Tongue (tissue), 2 donors: ENCODE results near the gene ATP5F1D. TPM values are rescaled to one million over a fixed set of nuclear protein-coding genes. Genes with fewer than 3 reads are reported as not detected.
A peak's percentile ranks its signal among the peaks of the same experiment; 100 is the strongest.

Source experiments
- DNase-seq: peaks from one replicate; pipeline ENCODE4 v3.0.0-alpha.2; 2015
- total RNA-seq: library from RNA; depleted of rRNA; stranded (reverse); fragments of >200 nt; gene quantifications from one replicate; pipeline ENCODE4 v1.2.3, GENCODE V29; 2014

ATP5F1D gene
- total RNA-seq, 1 donor from 2014 or later: 67.2 TPM

DNA sequence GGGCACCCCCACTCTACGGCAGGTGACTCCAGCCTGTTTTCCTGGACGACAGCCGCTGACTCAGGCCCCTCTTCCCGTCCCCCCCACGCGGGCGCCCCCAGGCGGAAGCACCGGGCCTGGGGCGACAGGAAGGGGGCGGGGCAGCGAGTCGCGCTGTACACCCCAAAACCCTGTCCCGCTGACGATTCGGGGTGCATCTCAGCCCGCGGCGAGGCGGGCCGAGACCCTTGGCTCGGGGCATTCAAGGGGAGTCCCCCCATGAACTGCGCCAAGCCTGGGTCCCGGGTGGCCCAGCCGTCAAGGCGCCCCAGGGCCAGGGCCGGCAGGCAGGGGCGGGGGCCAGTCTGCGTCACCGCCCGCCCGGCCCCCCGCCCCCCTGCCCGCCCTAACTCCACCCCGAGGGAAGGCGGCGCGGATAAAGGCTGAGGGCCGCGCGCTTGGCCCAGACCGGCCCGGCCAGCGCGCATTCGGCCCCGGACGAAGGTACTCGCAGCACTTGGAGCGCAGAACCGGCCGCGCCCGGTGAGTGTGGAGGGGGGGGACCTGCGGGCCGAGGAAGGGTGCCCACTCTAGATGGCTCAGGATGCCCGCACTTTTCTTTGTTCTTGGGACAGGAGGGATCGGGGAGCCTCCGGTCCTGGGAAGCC, 6.7 kb downstream of the ATP5F1D start, which contains the start of gene MIDN:
TSS of gene MIDN (plus strand) at position 445 of the 647 bp plus-strand sequence. CDS start 1,714 bp downstream, outside the sequence.
- peak; percentile 89 for DNase-seq

DNA sequence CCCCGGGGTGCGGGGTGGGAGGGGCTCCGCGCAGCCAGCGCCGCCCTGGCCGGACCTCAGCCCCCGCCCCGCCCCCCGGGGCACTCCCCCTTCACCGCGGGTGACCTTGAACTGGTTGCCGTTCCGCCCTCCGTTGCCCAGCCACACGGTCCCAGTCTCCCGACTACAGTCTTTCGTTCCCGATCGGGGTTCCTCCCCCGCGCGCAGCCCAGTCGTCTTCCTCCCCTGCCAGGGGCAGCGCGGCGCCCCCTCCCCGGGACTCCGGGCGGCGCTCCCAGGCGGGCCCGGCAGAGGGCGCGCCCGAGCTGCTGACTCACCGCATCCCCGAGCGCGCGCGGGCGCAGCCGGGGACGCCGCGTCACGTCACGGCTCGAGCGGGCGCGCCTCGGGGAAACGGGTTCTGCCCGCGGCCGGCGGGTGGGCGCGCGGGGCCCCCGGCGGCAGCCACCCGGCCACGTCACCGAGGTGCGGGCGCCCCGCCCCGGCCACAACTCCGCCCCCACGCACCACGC, 7.3 kb downstream of the ATP5F1D start:
- peak; percentile 89 for DNase-seq

DNA sequence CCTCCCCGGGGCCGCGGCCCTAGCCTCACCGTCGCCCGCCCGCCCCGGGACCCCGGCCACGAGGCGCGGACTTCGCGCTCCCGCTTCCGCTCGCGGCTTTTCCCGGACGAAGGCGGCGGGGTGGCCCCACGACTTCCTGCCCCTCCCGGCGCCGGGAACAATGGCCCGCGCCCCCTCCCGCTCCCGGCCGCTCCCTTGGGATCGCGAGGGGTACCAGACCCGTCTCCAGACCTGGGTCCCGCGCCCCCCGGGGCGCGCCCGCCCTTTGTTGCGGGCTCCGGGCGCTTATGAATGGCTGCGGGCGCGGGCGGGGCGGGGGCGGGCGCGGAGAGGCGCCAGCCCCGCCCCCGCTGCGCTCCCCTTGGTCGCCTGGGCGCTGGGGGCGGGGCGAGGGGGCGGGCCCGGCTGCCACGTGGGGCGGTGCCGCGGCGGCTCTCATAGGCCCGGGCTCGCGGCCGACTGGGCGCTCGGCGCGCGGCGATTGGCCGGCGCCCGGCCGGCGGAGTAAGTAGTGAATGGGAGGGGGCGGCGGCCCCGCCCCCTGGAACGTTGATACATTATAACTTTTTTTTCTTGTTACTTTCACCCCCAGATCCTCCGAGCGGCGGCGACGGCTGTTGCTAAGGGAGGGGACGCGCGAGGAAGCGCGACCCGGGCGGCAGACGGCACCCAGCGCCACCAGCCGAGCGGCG, 7.9 kb downstream of the ATP5F1D start:
- peak; percentile 98 for DNase-seq

DNA sequence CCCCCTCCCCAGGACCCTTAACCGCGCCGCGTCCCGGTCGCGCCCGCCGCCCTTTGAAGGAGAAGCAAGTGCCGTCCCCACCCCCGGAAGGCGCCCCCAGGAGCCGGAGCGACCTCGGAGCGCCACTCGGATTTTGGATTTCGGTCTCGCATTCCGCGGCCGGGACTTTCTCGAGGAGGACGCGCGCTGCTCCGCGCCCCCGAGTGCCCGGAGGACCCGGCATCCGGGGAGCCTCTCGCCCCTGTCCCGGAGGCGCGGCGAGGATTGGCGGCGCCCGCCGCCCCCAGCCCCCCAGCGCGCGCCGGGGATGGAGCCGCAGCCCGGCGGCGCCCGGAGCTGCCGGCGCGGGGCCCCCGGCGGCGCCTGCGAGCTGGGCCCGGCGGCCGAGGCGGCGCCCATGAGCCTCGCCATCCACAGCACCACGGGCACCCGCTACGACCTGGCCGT, 8.5 kb downstream of the ATP5F1D start:
- no peak for DNase-seq

DNA sequence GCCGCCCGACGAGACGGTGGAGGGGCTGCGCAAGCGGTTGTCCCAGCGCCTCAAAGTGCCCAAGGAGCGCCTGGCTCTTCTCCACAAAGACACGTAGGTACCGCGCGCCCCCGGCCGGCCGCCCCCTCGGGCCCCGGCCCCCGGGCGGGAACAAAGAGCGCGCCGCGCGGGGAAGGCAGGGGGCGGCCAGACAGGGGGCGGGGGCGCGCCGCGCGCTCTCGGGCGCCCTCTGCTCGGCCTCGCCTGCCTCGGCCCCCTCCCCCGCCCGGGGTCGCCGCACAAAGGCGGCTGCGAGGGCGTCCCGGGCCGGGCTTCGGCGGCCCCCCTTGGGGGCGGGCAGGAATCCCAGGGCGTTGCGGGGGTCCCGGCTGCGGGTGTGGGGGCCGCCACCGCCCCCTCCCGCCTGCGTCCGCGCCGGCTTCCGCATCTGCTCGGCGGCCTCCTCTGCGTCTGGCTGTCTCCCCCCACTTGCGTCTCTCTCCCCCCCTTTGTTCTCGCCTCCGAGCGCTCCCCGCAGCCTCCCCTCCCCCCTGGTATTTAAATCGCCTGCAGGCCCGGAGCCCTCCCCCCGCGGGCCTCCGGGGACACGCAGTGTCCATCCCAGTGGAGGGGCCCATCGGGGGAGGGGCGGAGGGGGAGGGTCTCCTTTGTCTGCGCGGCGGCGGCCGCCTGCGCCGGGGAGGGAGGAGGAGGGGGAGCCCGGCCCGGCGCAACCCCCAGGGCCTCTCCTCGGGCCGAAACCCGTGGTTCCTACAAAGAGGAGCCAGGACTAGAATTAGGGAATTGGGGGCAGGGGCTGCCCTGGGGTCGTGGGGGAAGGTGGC, 9.1 kb downstream of the ATP5F1D start:
- DNase-seq: peak; percentile 82

DNA sequence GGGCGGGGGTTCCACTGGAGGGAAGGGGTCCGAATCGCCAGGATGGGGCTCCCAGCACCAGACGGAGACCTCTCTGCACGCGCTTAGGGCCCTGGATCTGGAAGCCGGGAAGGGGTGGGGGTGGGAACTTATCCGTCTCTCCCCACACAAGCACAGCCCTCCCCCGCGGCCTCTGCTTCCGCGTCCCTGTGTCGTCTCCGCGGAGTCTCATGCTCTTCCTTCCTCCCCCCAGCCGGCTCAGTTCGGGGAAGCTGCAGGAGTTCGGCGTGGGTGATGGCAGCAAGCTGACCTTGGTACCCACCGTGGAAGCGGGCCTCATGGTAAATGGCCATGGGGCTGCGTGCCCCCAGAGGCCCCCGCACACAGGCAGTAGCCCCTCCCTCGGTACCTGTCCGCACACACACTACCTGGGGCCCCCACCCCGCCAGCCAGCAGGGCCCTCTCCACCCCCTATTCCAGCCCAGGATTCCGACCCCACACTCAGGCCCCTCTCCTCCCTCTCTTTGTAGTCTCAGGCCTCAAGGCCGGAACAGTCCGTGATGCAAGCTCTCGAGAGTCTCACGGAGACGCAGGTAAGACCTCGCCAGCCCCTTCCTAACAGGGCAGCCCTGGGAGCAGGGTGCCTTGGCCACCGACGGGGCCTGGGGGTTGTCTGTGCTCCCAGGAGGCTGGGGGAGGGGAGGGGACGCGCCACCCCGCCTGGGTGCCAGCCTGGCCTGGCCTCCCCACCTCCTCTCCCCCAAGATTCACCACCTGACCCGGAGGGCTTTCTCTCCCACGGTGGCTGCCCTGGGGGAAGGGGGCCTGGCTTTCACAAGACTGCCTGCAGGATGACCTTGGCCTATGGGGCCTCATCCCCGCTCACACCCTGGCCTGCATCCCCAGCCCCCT, 10.0 kb downstream of the ATP5F1D start:
- DNase-seq: peak; percentile 78

DNA sequence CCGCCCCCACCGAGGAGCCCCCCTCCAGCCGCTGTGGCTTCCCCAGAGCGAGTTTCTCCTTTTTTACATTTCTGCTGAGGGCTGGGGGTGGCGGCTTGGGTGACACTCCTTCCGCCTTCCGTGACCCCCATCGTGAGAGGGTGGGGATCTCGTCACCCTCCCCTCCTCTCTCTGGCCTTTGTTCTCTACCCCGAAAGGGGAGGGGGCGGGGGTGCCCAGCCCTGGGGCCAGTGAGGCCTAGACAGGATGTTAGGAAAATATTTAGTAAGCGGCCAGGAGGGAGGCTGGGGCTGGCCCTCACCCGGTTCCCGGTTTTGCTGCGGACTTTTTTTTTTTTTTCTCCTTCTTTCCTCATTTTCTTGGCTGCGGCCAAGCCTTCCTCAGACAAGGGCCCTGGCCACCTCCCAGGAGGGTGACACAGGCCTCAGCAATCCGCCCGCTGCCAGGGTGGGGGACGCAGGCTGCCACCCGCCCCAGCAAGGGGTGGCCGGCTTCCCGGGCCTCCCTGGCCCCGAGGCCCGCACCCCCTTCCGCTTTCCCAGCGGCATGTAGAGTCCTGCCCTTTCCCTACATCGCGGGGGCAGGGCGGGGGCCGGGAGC, 10.8 kb downstream of the ATP5F1D start:
- DNase-seq: peak; percentile 74

DNA sequence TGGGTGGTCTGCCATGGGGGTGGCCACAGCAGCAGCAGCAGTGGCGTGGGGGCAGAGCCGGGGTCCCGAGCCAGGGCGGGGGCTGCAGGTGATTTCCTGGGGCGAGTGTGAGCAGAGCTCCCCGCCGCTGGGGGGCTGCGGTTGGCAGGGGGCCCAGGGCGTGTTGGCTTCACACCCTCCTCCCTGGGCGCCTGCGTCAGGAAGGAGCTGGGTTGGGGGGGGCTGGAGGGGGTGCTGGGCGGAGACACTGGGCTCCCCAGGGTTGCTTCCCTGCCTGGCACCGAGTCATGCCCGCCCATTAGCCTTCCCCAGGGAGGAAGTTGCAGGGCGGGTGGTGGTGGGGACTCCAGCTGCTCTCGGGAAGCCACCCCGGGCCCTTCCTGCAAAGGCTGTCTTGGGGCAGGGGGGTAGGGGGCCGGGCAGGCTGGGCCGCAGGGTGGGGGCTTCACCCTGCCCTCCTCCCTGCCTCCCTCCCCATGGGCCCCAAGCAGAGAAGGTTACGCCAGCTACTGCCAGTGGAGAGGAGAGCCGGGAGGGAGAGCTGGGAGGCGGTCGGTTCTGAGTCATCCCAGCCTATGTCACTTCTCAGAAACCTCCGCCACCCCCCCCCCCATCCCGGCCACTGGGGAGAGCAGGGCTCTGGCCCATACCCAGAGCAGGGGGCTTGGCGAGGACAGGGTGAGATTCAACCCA, 11.4 kb downstream of the ATP5F1D start:
- peak; percentile 77 for DNase-seq

DNA sequence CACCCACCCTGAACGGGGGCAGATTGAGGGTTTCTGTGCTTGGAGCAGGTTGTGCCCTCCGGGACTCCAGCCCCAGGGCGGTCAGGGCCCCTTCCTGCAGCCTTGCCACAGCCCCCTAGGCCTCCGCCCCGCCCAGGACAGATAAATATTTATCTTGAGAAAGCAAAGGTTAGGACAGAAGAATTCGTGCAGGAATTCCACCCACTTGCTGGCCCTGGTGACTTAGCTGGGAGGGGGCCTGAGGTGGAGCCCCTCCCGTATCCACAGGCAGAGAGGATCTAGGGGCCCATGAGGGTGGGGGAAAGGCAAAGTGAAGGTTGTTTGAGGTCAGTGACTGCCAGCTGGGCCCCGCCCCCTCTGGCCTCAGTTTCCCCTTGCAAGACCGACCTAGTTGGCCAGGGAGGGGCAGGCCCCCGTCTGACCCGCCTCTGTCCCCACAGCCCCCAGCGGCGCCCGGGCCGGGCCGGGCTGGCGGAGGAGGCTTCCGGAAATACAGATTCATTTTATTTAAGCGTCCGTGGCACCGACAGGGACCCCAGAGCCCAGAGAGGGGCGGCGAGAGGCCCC, 12.0 kb downstream of the ATP5F1D start:
- peak; percentile 56 for DNase-seq

DNA sequence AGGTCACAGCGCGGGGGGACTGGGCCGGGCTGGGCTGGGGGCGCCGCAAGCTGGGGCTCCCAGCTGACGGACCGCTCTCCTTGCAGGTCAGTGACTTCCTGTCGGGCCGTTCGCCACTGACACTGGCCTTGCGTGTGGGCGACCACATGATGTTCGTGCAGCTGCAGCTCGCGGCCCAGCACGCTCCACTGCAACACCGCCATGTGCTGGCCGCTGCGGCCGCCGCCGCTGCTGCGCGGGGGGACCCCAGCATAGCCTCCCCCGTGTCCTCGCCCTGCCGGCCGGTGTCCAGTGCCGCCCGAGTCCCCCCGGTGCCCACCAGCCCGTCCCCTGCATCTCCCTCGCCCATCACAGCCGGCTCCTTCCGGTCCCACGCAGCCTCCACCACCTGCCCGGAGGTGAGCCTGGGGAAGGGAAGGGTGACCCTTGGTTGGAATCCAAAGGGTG, 12.6 kb downstream of the ATP5F1D start:
- DNase-seq: no peak

DNA sequence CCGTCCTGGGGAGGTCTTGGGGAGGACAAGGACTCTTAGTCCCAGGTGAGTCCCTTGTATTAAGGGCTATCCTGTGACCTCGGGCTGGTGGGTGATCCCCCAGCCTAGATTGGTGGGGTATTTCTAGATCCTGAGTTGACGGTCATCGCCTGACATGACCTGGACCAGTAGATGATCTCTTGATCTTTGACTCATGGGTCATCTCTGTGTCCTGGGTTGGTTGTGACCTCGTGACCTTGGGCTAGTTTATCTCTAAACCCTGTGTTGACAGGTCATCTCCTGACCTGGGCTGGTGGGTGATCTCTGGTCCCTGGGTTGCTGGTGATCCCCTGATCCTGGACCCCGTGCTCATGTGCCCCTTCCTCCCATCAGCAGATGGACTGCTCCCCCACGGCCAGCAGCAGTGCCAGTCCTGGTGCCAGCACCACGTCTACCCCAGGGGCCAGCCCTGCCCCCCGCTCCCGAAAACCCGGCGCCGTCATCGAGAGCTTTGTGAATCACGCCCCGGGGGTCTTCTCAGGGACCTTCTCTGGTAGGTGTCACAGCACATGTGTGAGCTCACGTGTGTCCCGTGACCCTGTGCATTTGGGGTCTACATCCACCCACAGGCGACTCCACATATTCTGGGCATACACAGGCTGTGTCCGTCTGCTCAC, 13.1 kb downstream of the ATP5F1D start:
- no peak for DNase-seq

DNA sequence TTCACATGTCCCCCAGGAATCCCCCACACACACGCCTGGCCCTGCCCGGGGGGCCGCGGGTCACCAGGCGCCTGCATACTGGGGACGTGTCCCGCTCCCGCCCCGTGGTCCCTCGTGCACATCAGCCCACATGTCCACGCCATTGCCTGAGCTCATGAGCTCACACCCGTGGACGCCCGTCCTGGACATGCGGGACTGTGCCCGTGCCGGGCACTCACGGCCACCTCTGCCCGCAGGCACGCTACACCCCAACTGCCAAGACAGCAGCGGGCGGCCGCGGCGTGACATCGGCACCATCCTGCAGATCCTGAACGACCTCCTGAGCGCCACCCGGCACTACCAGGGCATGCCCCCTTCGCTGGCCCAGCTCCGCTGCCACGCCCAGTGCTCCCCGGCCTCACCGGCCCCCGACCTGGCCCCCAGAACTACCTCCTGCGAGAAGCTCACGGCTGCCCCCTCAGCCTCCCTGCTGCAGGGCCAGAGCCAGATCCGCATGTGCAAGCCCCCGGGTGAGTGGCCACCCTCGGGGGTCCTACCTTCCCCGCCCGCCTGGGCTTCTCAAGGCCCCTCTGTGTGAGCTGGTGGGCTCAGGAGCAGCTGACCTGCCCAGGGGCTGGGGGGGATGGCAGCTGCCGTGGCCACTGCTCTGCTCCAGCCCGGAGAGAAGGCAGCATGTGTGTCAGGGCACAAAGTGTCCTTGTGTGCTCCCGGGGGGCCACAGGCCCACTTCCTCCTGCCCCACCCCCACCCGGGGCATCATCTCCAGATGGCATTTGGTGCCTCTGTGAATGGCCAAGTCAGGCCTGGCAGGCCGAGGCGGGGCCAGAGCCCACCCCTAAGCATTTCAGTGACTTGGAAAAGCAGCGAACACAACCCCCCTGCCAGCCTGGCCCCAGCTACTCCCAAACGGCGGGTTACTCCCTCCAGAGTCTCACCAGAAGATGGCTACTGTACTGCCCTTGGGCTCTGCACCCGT, 13.9 kb downstream of the ATP5F1D start:
- peak; percentile 60 for DNase-seq

DNA sequence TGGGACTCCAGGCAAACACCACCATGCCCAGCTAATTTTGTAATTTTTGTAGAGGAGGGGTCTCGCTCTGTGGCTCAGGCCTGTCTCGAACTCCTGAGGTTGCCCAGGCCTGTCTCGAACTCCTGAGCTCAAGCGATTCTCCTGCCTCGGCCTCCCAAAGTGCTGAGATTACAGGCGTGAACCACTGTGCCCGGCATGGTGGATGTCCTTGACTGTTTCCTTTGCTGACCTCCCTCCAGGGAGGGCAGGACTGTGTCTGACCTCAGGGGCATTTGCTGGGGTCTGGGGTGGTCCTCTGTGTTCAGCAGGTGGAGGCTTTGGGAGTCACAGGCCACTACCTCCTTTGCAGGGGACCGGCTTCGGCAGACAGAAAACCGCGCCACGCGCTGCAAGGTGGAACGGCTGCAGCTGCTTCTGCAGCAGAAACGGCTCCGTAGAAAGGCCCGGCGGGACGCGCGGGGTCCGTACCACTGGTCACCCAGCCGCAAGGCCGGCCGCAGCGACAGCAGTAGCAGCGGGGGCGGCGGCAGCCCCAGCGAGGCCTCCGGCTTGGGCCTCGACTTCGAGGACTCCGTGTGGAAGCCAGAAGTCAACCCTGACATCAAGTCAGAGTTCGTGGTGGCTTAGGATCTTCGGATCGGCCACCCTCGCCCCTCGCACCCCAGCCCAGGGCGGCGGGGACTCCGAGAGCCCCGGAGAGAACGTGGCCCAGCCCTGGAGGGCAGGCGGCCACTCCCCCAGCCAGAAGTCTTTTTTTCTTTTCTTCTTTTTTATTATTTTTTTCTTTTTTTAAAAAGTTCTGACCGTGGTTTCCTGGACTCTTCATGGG, 15.3 kb downstream of the ATP5F1D start:
- no peak for DNase-seq

DNA sequence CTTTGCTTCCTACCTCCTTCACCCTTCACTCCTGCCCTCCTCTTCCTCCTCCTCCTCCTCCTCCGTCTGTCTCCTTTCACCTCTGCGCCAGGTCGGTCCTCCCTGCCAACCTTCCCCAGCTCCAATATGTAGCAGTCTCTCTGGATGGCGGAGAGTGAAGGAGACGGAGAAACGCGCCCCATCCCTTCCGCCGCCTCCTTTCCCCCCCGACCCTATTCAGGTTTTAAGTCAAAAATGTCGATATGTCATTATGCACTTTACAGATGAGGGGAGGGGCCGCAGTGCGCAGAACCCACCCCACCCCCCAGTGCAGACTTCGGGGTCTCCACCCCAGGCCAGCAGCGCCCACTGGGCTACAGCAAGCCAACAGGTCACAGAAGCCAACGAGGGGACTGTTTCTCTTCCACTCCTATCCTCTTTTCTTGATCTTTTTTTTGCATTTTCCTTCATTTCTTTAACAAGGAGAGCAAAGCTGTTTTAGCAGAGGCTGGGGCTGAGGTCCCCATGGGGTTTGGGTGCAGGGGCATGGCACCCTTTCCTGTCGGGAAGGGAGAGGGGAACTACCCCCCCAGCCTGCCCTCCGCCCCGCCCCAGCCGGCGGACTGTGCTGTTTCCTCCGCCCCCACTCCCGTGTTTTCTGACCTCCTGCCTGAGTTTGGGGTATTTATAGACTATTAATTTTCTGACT, 16.1 kb downstream of the ATP5F1D start:
- no peak for DNase-seq

DNA sequence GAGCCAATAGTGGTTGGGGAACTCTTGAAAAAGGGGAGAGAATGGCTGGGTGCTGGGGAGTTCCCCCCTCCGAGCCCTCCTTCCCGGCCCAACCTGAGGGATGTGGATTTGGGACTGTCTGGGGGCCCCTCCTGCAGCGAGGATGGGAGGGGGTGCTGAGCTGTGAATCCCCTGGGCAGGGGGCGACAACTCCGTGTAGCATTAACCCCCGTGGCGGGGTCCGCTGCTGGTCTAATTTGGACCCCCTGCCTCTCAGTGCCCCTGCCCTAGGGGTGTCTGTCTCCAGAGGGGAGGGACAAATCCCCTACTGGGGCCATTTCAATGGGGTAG, 16.6 kb downstream of the ATP5F1D start:
- no peak for DNase-seq

DNA sequence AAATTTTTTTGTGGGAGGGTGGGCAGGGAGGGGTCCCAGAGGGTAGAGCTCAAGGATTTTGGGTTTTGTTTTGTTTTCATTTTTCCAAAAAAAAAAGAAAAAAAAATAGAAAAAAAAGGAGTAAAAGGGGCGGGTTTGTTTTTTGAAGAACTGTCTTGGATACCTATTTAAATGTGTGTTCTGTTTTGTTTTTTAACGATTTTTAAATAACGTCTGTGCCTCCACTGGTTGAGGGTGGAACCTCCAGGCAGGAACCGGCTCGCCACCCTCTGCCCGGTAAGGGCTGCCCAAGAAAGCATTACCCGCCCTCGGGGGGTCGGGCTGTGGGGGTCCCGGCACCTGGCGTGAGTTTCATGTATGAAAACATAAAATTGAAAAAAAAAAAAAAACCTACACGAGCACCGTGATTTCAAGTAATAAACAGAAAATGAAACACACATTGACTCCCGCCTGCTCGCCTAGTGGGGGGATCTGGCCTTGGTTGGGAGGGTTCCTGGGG, 17.2 kb downstream of the ATP5F1D start:
- DNase-seq: no peak
